ENCODE measurements around the gene LLGL2.

The LLGL2 gene

GRCh38 chr17:75499313-75500022 is 26.0 kb upstream of the LLGL2 start:
- no peak for TF ChIP-seq CTCF (IDR thresholded peaks at IDR 0.05; ENCODE audit: insufficient read depth, low read depth, low read length, missing control alignments)
- no peak overlapping the region for H3K4me3 ChIP-seq (ENCODE audit: low read length)
- no peak for DNase-seq (ENCODE audit: low read depth)

GRCh38 chr17:75500419-75501216 is 24.9 kb upstream of the LLGL2 start:
- DNase-seq (ENCODE audit: low read depth) = no peak
- no peak for TF ChIP-seq CTCF (IDR thresholded peaks at IDR 0.05; ENCODE audit: insufficient read depth, low read depth, low read length, missing control alignments)
- no peak overlapping the region for H3K4me3 ChIP-seq (ENCODE audit: low read length)

- no peak for TF ChIP-seq CTCF (IDR thresholded peaks at IDR 0.05; ENCODE audit: insufficient read depth, low read depth, low read length, missing control alignments)
- H3K4me3 ChIP-seq (ENCODE audit: low read length) = no peak overlapping the region
- DNase-seq (ENCODE audit: low read depth) = no peak
These were observed 24.0 kb upstream of the LLGL2 start for GRCh38 chr17:75501378-75502071.

GRCh38 chr17:75502072-75502720 is 23.3 kb upstream of the LLGL2 start:
- DNase-seq (ENCODE audit: low read depth) = no peak
- H3K4me3 ChIP-seq (ENCODE audit: low read length) = no peak overlapping the region
- no peak for TF ChIP-seq CTCF (IDR thresholded peaks at IDR 0.05; ENCODE audit: insufficient read depth, low read depth, low read length, missing control alignments)

GRCh38 chr17:75502721-75503329 is 22.7 kb upstream of the LLGL2 start:
- TF ChIP-seq CTCF (IDR thresholded peaks at IDR 0.05; ENCODE audit: insufficient read depth, low read depth, low read length, missing control alignments) = no peak
- DNase-seq (ENCODE audit: low read depth) = no peak
- H3K4me3 ChIP-seq (ENCODE audit: low read length) = no peak overlapping the region

GRCh38 chr17:75503337-75503950 is 22.1 kb upstream of the LLGL2 start:
- H3K4me3 ChIP-seq (ENCODE audit: low read length) = no peak overlapping the region
- DNase-seq (ENCODE audit: low read depth) = no peak
- no peak for TF ChIP-seq CTCF (IDR thresholded peaks at IDR 0.05; ENCODE audit: insufficient read depth, low read depth, low read length, missing control alignments)
